Endothelial cell of umbilical vein (primary cell): ENCODE measurements around the gene NAA10. TPM values are rescaled to one million over a fixed set of nuclear protein-coding genes. Genes with fewer than 3 reads are reported as not detected.

Experiments used
- BruUV-seq: library from RNA; stranded (reverse); fragments of 400-500 nt; replicated peaks from 2 replicates; lab custom pipeline; 2021; lab: Mats Ljungman, UMichigan
- CTCF ChIA-PET: fragments of 300-600, 350-600 bp; sonication (Branson Sonifier 250); formaldehyde crosslinking; loops from one replicate; lab custom pipeline; 2021; ENCODE audit warnings: antibody characterized with exemption, inconsistent platforms; lab: Charles Lee
- POLR2A ChIA-PET: fragments of 300-600, 350-600 bp; sonication (Branson Sonifier 250); formaldehyde crosslinking; loops from one replicate; lab custom pipeline; 2021; ENCODE audit warnings: antibody characterized with exemption, inconsistent platforms; lab: Charles Lee
- DNase-seq: peaks from one replicate; pipeline ENCODE4 v3.0.0-alpha.2; 2011; ENCODE audit warnings: low read depth, low spot score
- FAIRE-seq: peaks from 2 replicates; lab custom pipeline; 2011; peaks lifted over from hg19 to GRCh38; lab: Jason Lieb, UNC
- H2AFZ ChIP-seq: 2 replicates; pipeline ENCODE4 v1.6.0; 2012; ENCODE audit warnings: low read depth, low read length, control low read depth, inconsistent platforms
- H3K27ac ChIP-seq: 2 replicates; pipeline ENCODE4 v1.5.1; 2011; ENCODE audit warnings: low read depth, mild to moderate bottlenecking, control low read depth, low read length, moderate library complexity; ENCODE audit not compliant: insufficient read depth
- H3K27me3 ChIP-seq, 2 experiments: 2 replicates each; pipeline versions ENCODE4 v1.6.0 to v1.6.1; 2011; ENCODE audit warnings: low read length in 2 of 2, mixed read lengths in 1 of 2; ENCODE audit not compliant: control insufficient read depth in 2 of 2, insufficient read depth in 2 of 2
- H3K36me3 ChIP-seq, 2 experiments: 2 replicates in 1 of 2; 3 replicates in 1 of 2; pipeline ENCODE4 v1.5.1; 2011; ENCODE audit warnings: low read length in 2 of 2, mild to moderate bottlenecking in 1 of 2, moderate library complexity in 1 of 2; ENCODE audit not compliant: control insufficient read depth in 2 of 2, insufficient read depth in 2 of 2; ENCODE audit errors: extremely low read depth in 1 of 2
- H3K4me1 ChIP-seq: 3 replicates; pipeline ENCODE4 v1.5.1; 2011; ENCODE audit warnings: mild to moderate bottlenecking, low read length; ENCODE audit not compliant: control insufficient read depth, insufficient read depth; ENCODE audit errors: extremely low read depth
- H3K4me2 ChIP-seq: 2 replicates; pipeline ENCODE4 v1.6.1; 2011; ENCODE audit warnings: low read length, control low read depth, mixed read lengths; ENCODE audit not compliant: insufficient read depth
- H3K4me3 ChIP-seq, 3 experiments: fragments of 200-600 bp in 1 of 3; sonication (generic), shearing (Covaris generic) in 1 of 3; replicated peaks in 1 of 3; 2 replicates each; pipeline ENCODE4 v1.5.1; 2011 to 2016; ENCODE audit warnings: control low read depth in 3 of 3, low read length in 3 of 3, mild to moderate bottlenecking in 2 of 3, inconsistent platforms in 1 of 3, low read depth in 1 of 3, moderate library complexity in 1 of 3; ENCODE audit not compliant: insufficient read depth in 1 of 3
- H3K79me2 ChIP-seq: 2 replicates; pipeline ENCODE4 v1.6.0; 2012; ENCODE audit warnings: low read length, inconsistent platforms; ENCODE audit not compliant: control insufficient read depth, insufficient read depth
- H3K9ac ChIP-seq: replicated peaks from 2 replicates; pipeline ENCODE3; 2011; ENCODE audit warnings: low read length, control low read depth; ENCODE audit not compliant: insufficient read depth; ENCODE audit errors: extremely low read depth
- H3K9me1 ChIP-seq: replicated peaks from 3 replicates; pipeline ENCODE4 v1.6.0; 2011; ENCODE audit warnings: mild to moderate bottlenecking, low read length; ENCODE audit not compliant: control insufficient read depth, insufficient read depth; ENCODE audit errors: extremely low read depth
- H3K9me3 ChIP-seq: replicated peaks from 2 replicates; pipeline ENCODE4 v1.5.1; 2012; ENCODE audit warnings: low read length, inconsistent platforms; ENCODE audit not compliant: control insufficient read depth, insufficient read depth
- H4K20me1 ChIP-seq: replicated peaks from 2 replicates; pipeline ENCODE3; 2011; ENCODE audit warnings: mild to moderate bottlenecking, low read length; ENCODE audit not compliant: control insufficient read depth, insufficient read depth; ENCODE audit errors: extremely low read depth
- CTCF ChIP-seq, 2 donors: IDR thresholded peaks; 1 replicate in 1 of 2; 2 replicates in 1 of 2; pipeline ENCODE4 v1.5.1; 2011; ENCODE audit warnings: low read length in 2 of 2, mild to moderate bottlenecking in 2 of 2, moderate library complexity in 2 of 2, control low read depth in 1 of 2, inconsistent platforms in 1 of 2, low read depth in 1 of 2; ENCODE audit not compliant: insufficient read depth in 1 of 2; ENCODE audit errors: extremely low read depth in 1 of 2
- EZH2 ChIP-seq: IDR thresholded peaks from 2 replicates; pipeline ENCODE4 v1.6.1; 2012; ENCODE audit warnings: borderline replicate concordance, low read depth, mild to moderate bottlenecking, moderate library complexity, low read length, inconsistent platforms; ENCODE audit not compliant: severe bottlenecking
- FOS ChIP-seq: IDR thresholded peaks from 2 replicates; pipeline ENCODE4 v1.6.1; 2011; ENCODE audit warnings: mild to moderate bottlenecking, low read length, moderate library complexity, borderline replicate concordance; ENCODE audit not compliant: insufficient read depth
- GATA2 ChIP-seq: IDR thresholded peaks from 2 replicates; pipeline ENCODE4 v1.7.0; 2011; ENCODE audit warnings: low read depth, mild to moderate bottlenecking, moderate library complexity, mixed read lengths, low read length; ENCODE audit not compliant: insufficient read length, insufficient read depth
- JUN ChIP-seq: IDR thresholded peaks from 2 replicates; pipeline ENCODE4 v1.6.1; 2011; ENCODE audit warnings: borderline replicate concordance, low read depth; ENCODE audit not compliant: insufficient read length, insufficient read depth
- MAX ChIP-seq: IDR thresholded peaks from 2 replicates; pipeline ENCODE4 v1.6.1; 2011; ENCODE audit not compliant: insufficient read depth, insufficient read length
- MYC ChIP-seq: IDR thresholded peaks from one replicate; pipeline ENCODE4 v1.6.1; 2011; ENCODE audit warnings: mild to moderate bottlenecking, low read depth, low read length
- POLR2A ChIP-seq: IDR thresholded peaks from 2 replicates; pipeline ENCODE4 v1.6.1; 2012; ENCODE audit warnings: low read depth, mild to moderate bottlenecking, control low read depth, low read length
- POLR2AphosphoS5 ChIP-seq: IDR thresholded peaks from 2 replicates; pipeline ENCODE4 v1.6.1; 2012; ENCODE audit warnings: low read depth, mild to moderate bottlenecking, control low read depth, low read length, moderate library complexity; ENCODE audit not compliant: insufficient read depth
- dilution Hi-C: fragments of 300-500 bp; cut with MboI; formaldehyde crosslinking; loops from one replicate; pipeline ENCODE4 v1.15.0; 2019; ENCODE audit warnings: low sequenced_read_pairs; ENCODE audit not compliant: extremely low pct_ligation_motif_present
- intact Hi-C: fragments of 100-400 bp; cut with micrococcal nuclease; formaldehyde crosslinking; loops from one replicate; pipeline ENCODE4 v1.10.0; 2022
- polyA plus RNA-seq, 4 experiments: library from polyadenylated mRNA; depleted of rRNA in 3 of 4; stranded (reverse) in 3 of 4; unstranded in 1 of 4; fragments of >200 nt; gene quantifications; 2 replicates each; pipeline versions ENCODE4 v1.2.1 to v1.2.3, GENCODE V29; 2011 to 2012; ENCODE audit warnings: missing spikeins in 1 of 4
- total RNA-seq: library from RNA; stranded (reverse); gene quantifications from 2 replicates; pipeline ENCODE4 v1.2.3, GENCODE V29; 2021

Gene NAA10
- total and polyA plus RNA-seq, 2 donors (not counting 3 experiments of a cell fraction or from before 2014, with no cell fraction given): 141 to 144 TPM

GRCh38 chrX:153931748-153932147 is 3.1 kb downstream of the NAA10 start:
- CTCF ChIA-PET: interaction anchor here (2.2 kb wide), 1 partner anchor 16 kb away, joined by 10 read pairs; no protein-coding TSS in a partner anchor
- Histone ChIP-seq H4K20me1 (no peaks in the 10 kb centered on the region), H3K4me3 (no peak overlapping the region), H3K36me3 (peaks cover 0 to 14% of the 10 kb centered on the region in 2 experiments), H3K9me3 (no peaks in the 10 kb centered on the region), H3K4me2 (no peak overlapping the region), H3K79me2 (peaks cover 28% of the 10 kb centered on the region), H2AFZ (no peak overlapping the region), H3K27ac (no peak overlapping the region), H3K9ac (no peak overlapping the region), H3K9me1 (no peaks in the 10 kb centered on the region), H3K4me1 (peaks cover 17% of the 10 kb centered on the region), H3K27me3 (no peaks in the 10 kb centered on the region)
- intact Hi-C loops: no loop called here
- FAIRE-seq: no peak
- no TSS peak for BruUV-seq
- dilution Hi-C loops: no loop called here
- TF ChIP-seq CTCF (IDR thresholded peaks at IDR 0.05; ENCODE audit: extremely low read depth in 1 of 2, insufficient read depth in 1 of 2, low read depth in 1 of 2, low read length in 2 of 2) (no peak), MAX (no peak), POLR2AphosphoS5 (no peak), POLR2A (no peak), FOS (no peak), JUN (no peak), EZH2 (no peak), MYC (no peak), GATA2 (no peak)
- POLR2A ChIA-PET: no interaction called here
- no peak for DNase-seq
